Left forelimb (tissue), 1 donor: Measurements from ENCODE around the gene FAM184A.
"Not testable (repeated sequence)": the region's sequence is repeated elsewhere in the genome, so short reads cannot be mapped to it uniquely, and the experiment has no call there.

Experiments
- DNase-seq: peaks from one replicate; pipeline ENCODE4 v3.0.0-alpha.2; 2018; ENCODE audit warnings: low spot score

FAM184A gene

DNA sequence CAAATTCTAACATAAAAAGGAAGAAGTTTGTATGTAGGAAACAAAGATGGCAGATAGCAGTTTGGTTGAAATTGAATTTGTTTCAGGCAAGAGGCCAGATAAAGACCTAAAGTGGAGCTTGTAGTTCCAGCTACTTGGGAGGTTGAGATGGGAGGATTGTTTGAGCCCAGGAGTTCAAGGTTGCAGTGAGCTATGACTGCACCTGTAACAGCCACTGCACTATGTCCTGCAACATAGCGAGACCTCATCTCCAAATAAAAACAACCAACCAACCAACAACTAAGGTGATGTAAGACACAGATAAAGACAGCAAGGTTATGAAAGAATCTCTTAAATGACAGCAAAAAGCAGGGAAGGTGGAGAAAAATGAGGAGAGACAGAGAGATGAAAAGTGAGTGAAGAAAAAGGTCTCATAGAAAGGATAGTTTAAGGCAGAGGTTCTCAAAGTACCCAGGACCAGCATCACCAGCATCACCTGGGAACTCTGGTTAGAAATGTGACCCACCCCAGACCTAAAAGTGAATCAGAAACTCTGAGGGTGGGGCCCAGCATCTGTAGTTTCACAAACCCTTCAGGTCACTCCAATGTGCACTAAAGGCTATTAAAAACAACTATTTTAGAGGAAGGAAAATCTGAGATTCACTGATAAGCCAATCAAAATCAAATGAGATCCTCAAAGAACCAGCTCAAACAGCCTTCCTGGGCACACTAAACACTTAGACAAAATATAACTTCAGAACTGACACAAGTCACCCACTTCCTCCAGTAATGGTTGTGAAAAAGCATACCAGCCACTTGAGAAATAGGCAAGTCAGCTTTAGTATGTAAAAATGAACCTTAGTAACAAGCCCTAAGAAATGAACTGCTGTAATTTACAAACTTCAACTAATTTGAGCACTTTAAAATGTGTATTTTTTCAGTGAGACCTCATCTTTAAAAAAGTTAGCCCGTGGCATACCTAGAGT, 57.6 kb downstream of the FAM184A start:
- no peak for DNase-seq

DNA sequence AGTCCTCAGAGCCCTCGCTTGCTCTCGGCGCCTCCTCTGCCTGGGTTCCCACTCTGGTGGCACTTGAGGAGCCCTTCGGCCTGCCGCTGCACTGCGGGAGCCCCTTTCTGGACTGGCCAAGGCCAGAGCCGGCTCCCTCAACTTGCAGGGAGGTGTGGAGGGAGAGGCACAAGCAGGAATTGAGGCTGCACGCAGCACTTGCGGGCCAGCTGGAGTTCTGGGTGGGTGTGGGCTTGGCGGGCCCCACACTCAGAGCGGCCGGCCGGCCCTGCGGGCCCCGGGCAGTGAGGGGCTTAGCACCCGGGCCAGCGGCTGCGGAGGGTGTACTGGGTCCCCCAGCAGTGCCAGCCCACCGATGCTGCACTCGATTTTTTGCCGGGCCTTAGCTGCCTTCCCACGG, 63.3 kb downstream of the FAM184A start:
- DNase-seq = not testable (repeated sequence)

DNA sequence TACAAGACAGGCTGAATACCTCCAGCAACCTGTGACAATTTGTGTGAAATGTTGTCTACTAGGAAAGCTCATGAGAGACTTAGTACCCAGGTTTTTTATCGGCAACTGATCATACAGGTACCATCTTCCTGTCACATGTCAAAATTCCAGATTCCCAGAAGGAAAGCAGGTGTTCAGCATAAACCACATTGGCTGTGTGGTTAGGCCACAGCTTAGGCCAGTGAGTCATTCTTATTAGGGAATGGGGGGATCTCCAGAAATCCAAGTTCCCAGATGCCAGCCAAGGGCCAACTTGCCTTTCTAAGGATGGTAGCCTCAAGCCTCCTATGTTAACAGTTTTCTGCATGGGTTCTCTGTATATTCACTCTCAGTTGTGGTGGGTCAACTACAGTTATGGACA, 65.9 kb downstream of the FAM184A start:
- DNase-seq = no peak

DNA sequence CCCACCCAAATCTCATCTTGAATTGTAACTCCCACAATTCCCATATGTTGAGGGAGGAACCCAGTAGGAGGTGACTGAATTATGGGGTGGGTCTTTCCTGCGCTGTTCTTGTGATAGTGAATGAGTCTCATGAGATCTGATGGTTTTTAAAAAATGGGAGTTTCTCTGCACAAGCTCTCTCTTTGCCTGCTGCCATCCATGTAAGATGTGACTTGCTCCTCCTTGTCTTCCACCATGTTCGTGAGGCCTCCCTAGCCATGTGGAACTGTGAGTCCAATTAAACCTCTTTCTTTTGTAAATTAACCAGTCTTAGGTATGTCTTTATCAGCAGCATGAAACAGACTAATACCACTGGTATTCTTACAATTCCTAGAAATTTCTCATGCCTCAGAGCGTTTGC, 69.2 kb downstream of the FAM184A start:
- not testable (repeated sequence) for DNase-seq

DNA sequence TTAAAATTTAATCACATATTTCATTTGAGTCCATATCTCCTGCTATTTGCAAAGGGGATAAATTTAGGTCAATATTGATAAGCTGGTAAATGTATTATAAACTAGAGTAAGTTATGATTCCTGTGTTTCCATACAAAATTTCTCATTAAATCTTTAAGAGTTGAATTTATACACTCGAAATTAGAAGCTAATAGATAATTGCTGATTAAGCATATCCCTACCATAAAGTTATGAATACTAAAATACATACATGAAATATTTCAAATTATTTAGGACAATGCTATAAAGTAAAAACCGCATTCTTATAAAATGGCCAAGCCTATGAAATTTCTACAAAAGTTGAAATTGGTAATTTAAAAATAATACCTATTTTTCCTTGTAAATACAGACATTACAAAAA, 71.5 kb downstream of the FAM184A start:
- no peak for DNase-seq

DNA sequence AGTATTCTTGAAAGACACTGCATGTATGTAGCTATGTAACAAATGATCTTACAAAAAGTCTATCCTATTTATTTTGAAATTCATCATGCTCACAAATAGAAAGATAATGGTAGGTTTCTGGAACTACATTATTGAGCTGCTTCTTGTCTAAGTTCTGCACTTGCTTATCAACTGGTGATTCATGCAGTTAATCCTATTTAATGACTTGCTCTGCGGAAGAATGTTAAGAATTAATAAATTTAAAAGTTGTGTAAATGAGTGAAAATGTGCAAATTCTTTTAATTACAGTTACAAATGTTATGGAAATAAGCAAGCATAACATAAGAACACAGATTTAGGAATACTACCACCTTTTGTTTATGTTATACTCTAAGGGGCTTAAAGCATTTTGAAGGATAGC, 76.4 kb downstream of the FAM184A start:
- no peak for DNase-seq

DNA sequence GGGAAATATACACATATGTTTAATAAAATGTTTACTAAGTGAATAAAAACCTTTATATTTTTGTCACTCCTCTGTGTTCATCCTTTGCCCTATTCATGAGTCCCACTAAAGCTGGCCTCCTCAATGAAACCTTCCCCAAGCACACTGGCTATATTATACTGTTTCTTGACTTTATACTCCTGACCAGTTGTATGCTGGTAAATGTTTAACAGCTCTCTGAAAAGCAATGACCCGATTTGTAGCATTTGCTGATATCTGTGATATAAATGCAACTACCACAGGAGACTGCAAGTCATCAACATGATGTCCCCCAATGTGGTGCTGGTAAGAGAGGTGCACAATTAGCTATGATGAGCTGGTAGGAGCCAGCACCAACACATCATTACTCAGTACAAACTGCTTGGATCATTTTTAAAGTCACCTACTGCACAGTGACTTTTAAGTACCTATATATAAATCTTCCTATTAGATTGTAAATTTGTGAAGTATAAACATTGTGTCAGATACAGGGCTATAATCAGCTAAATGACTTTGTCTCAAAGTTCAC, 78.9 kb downstream of the FAM184A start:
- no peak for DNase-seq

DNA sequence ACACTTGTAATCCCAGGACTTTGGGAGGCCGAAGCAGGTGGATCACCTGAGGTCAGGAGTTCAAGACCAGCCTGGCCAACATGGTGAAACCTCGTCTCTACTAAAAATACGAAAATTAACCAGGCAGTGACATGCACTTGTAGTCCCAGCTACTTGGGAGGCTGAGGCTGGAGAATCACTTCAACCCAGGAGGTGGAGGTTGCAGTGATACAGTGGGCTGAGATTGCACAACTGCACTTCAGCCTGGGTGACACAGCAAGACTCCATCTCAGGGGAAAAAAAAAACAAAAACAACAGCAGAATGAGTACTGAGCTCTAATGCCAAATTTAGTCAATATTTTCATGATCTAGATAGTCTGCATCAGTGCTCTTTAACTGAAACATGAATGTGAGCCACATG, 81.0 kb downstream of the FAM184A start:
- DNase-seq = not testable (repeated sequence)

DNA sequence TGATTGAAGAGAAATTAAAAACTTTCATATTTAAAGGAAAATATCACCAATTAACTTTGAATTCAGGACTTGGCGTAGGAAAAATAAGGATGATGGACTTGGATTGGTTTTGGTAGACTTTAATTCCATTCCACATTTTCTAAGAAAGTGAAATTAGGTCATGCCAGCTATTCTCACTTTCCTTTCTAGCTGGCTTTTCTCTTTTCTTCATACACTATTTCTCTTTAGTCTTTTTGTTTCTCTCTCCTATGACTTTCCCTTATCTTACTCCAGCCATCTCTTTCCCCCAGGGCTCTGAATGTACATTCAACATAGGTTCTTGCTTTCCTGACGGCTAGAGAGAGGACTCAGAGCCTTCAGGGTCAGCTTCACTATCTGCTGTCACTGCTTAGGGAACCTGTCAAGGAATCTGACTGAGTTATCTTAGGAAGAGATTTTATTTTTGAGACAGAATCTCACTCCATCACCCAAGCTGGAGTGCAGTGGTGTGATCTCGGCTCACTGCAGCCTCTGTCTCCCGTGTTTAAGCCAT, 82.1 kb downstream of the FAM184A start:
- no peak for DNase-seq

DNA sequence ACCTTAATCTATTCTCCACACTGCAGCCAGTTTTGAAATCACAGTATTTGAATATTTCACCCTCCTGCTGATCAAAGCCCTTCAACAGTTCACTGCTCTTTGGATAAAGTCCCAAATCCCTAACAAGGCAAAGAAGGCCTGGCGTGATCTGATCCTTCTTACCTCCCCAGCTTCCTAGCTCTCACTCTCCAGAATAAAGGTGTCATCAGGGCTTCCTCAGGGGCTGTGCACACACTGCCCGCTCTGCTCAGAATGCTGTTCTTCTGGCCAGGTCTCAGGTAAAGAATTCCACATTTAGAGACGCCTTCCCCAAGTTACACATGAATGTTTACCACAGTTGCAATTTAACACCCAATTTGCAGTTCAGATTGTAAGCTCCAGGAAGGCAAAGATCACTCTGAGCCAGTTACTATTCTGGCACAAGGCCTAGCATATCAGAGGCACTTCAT, 84.6 kb downstream of the FAM184A start:
- DNase-seq = no peak

DNA sequence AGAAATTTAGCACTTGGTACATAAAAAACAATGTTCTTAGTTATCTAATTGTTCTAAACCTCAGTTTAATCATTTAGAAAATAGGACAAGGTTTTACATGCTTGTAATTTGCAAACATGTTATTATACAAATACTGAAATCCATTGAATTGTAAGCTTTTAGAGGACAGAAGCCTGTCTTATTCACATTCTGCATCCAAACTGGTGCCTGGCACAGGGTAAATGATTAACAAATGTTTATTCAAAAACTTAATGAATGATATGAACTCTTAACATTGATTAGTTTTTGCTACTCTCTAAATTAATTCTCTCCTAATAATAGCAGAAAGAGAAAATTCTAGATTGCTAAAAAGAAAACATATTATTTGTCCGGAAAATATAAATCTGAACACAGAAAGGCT, 85.1 kb downstream of the FAM184A start:
- DNase-seq = no peak

DNA sequence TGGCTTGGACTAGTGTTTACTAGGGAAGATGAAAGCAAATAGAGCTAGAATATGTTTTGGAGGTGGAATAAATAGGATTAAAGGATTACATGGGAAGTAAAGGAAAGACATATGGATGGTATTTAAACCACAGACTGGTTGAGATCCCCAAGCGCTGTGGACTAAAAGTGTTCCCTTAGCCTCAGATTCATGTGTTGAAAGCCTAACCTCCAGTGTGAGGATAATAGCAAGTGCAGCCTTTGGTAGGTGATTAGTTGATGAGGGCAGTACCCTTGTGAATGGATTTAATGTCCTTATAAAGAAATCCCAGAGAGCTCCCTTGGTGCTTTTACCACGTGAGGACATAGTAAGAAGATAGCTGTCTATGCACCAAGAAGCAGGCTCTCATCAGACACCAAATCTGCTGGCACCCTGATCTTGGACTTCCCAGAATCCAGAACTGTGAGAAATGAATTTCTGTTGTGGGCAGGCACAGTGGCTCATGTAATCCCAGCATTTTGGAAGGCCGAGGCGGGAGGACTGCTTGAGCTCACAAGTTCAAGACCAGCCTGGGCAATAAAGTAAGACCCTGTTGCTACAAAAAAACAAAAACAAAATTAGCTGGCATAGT, 86.2 kb downstream of the FAM184A start:
- no peak for DNase-seq

DNA sequence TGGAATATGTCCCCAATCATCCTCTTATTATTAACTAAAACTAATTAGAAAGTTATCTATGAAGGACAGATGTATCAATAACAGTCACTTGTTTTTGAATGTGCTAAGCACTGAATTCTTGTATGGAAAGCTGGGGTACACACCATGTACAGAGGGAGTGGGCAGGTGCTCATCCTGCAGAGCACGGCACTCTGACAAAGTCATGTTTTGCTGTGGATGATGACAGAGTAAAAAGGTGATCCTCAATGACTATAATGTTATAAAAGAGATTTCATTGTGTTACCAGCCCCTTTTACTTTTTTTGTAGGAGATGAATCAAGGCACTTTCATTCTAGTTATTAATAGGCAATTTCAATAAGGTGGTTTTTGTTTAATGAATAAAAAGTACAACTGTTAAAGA, 92.2 kb downstream of the FAM184A start:
- no peak for DNase-seq

DNA sequence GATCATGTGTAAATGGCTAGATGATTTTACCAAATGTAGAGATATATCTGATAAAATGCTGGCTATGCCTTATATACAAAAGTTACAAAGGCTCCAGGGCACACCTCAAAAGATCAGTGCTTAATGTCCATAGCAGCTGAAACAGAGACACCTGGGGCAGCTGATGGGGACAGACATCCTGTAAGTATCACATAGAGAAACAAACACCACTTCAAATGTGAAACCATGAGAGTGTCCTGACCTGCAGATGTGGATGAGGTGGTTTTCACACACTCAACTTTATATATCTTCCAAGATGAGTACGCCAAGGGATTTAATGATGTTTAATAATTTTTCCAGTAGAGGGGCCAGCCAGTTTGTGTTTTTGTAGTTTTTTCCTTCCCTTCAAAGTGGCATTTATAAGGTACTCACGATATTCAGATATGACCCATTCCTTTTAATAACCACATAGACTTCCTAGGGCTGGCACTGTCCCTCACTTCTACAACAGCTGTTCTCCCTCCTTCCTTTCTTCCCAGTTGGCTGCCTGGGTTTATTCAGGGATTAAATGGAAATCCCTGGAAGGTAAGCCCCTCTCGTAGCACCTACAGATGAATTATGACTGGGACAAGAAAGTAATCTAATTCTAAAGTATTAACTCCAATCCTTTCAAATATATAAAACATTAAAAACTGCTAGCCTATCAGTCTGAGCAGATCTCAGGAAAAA, 93.2 kb downstream of the FAM184A start:
- DNase-seq = no peak

DNA sequence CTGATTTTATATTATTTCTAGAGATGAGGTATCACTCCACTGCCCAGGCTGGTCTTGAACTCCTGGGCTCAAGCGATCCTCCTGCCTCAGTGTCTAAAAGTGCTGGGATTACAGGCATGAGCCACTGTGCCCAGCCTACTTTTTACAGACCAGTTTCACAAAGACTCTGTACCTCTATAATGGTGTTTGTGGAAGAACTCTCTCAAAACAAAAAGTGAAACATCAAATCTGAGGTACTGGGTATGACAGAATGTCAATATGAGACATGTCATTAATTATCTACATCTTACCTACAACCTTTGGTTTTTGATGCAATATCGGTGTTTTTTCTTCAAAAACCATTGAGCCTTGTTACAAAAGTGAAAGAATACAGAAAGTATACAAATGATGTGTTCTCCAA, 94.1 kb downstream of the FAM184A start:
- DNase-seq = no peak

DNA sequence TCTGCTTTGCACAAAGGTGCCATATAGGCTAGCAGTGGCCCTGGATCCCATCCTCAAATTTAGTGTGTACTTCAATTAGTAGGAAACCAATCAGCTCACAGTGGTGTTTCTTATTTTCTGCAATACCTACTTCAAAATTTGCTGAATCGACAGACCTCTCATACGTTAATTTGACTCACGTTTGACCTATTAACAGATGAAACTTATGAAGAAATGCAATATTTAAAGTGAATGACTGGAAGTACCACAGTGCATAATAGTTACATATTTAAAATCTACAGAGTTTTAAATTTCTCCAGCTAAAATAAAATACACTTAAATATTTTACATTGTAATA, 95.9 kb downstream of the FAM184A start:
- no peak for DNase-seq

DNA sequence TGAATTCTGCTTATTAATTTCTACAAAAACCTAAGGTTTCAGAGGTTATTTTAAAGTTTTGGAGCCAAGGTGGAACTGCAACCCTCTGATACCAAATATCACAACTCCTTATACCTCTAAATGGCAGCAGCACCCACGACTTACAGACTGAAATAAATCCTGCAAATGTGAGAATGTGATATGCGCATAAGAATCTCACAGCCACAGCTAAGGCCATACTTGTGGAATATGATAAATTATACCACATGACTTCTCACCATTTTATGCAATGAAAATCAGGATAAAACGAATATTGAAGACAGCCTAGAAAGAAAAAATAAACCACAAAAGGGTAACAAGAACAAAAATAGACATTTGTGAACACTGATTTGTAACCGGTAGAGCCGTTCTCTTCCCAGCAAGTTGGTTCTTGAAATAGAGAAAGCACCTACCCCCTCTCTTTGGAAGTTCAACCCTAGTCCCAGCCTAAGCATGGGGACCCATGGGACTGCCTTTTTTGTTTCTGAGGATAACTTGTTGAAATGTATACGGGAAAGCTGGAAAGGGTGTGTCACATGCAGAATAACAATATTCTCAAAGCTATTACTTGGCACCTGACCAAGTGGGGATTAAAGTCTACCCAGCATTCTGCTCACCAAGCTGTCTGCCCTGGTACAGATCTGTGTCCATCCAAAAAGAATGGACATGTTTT, 96.4 kb downstream of the FAM184A start:
- no peak for DNase-seq

DNA sequence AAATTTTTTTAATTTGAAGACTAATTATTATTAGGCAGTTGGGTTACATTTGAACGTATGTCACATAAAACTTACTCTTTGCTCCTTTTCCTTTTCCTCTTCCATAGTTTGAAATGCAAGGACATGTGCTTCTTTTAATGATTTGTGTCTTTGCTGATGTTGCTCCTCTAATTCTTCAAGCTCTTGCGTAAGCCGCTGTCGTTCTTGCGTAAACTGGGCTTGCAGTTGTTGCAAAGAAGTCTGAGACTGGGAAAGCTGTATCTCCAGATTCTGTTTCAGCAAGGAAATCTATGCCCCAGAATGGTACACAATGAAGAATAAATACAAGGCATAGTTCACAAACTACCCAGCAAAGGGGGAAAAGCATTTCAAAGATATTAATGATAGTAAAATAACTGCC, 98.4 kb downstream of the FAM184A start:
- no peak for DNase-seq

DNA sequence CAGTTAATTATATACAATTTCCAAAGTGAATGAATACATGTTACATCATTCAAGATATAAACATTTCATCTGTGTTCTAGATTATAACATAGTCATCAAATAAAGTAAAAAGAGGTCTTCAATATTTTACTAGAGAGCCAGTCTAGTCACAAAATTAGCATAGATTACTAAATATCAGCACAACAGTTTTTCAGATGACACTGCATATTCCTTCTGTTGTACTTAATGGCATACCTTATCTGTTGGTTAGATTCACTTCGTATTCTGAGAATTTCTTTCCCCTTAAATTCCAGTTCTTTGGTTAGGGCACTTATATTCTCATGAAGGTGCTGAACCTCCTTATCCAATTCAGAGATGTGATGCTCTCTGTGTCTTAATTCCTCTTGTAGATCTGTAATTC, 103.7 kb downstream of the FAM184A start:
- no peak for DNase-seq

DNA sequence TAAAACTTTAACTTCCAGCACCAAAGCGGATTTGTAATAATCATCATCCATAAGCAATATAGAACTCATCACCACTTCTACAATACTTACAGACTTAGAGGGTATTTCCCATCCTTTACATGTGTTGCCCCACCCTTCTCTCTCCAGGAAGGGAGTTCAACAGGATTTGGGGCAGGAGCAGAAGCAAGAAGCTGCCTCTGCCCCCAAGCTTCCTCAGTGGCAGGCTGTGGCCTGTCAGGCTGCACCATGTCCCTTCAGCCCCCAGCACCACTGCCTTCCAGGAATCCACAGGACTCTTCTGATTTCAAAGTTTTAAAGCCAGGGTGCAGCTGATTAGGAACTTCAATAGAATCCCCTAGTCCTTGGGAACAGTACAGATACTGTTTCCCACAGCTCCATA, 106.8 kb downstream of the FAM184A start:
- DNase-seq = no peak

DNA sequence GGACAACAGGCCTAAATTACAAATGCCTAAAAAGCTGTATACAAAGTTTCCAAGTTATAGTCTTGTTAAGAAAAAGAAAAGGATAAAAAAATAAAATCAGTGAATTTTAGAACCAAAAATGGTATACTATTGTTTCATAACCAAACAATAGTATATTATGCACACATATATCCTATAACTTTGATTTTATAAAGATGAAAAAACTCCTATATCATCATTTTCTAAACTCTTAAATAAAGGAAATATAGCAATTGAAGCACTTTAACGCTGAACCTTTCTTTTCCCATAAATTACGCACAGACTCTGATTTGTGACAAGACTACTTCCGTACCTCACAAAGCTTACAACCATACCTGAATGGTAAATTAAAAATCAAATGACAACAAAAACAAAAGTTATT, 107.6 kb downstream of the FAM184A start:
- DNase-seq = no peak

DNA sequence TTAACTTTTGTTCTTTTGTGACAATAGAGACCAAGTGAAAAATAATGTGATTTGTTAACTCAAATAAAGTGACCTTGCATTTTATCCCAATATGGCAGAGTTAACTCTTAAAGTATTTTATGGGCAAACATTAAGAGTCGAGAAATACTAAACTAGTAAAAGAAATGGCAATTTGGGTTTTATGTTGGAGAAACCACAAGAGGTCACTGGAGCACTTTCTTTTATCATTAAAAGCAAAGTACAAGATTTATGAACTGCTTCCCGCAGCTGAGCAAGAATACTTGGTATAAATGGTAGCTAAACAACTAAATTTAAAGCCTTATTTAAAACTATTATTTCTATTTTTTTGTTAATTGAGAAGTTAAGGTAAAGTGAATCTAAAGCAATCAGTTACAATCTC, 110.0 kb downstream of the FAM184A start:
- no peak for DNase-seq
